Left lobe of liver (tissue), 2 donors: Measurements from ENCODE around the gene MTHFS. TPM values are rescaled to one million over a fixed set of nuclear protein-coding genes. Genes with fewer than 3 reads are reported as not detected.
"Not testable (repeated sequence)": the region's sequence is repeated elsewhere in the genome, so short reads cannot be mapped to it uniquely, and the experiment has no call there.

Source experiments
- ATAC-seq: fragments of 200-7000 bp; cut with Tn5 transposase; one replicate; pipeline ENCODE4 v1.9.1; 2020; ENCODE audit warnings: mild to moderate bottlenecking, moderate library complexity
- DNase-seq: peaks from one replicate; pipeline ENCODE4 v3.0.0-alpha.2; 2020; ENCODE audit warnings: low spot score
- total RNA-seq: library from RNA; stranded (reverse); gene quantifications from one replicate; pipeline ENCODE4 v1.2.1, GENCODE V29; 2021
- donor health status: DM: no; HTN: no; CAD: no; lungs with moderate emphysema.
- donor health status: DM: no; HTN: yes; CAD: no.

MTHFS gene
- total RNA-seq: 164 TPM

DNA sequence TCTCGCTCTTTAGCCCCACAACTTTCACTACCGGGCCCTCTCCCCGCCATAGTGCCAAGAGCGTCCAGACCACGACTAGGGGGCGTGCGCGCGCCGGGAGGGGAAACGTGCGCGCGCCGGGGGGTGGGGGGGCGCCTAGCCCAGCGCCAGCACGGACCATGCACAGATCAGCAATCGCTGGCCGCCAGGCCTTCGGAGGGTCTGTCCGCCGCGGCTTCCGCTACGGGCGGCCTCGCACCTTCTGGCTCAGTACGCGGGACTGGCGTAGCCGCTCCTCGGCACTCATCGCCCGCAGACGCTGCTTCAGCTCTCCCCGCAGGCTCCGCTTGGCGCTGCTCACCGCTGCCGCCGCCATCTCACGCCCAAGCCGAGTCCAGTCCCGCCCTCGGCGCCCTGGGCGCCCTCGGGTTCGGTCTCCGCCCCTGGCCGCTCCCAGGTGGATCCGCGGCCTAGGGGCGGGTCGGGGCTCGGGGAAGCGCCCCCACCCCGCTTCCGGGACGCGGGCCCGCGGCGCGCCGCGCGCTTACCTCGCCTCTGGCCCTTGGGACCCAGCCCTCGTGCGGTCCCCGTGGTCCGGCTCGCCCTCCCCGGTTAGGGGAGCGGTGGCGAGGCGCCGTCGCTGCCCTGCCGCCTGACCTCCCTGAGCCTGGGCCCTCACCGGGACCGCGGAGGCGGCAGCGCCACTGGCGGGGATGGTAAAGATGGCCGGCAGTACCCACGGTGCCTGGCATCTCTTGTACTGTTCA, at the start of gene MTHFS:
MTHFS (minus strand) TSS at position 381 of the 746 bp plus-strand sequence; CDS start at position 355, 26 bp downstream.
- DNase-seq (peak; percentile 91), ATAC-seq (peak; percentile 86)

DNA sequence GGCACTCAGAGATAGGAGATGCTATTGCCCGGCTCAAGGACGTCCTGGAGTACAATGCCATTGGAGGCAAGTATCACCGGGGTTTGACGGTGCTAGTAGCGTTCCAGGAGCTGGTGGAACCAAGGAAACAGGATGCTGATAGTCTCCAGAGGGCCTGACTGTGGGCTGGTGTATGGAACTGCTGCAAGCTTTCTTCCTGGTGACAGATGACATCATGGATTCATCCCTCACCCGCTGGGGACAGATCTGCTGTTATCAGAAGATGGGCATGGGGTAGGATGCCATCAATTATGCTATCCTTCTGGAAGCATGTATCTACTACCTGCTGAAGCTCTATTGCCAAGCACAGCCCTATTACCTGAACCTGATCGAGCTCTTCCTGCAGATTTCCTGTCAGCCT, 47.8 kb upstream of the MTHFS start:
- ATAC-seq (no peak), DNase-seq (no peak)

DNA sequence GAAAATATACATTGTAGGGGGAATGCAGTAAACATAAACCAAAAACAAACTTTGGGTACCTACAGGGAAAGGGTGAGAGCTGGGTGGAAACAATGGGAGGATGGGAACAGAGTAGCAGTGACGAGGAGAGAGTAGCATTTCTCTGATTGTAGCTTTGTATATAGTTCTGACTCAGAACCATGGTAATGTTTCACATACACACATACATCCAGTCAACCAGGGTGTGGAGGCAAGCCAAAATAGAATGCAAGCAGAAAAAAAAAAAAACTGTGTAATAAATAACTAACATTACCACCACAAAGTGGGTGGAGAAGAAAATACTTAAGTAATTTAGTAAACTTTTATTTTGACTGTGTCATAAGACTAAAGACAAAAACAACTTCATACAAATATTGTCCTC, 47.0 kb upstream of the MTHFS start:
- no peak for ATAC-seq
- DNase-seq: no peak

DNA sequence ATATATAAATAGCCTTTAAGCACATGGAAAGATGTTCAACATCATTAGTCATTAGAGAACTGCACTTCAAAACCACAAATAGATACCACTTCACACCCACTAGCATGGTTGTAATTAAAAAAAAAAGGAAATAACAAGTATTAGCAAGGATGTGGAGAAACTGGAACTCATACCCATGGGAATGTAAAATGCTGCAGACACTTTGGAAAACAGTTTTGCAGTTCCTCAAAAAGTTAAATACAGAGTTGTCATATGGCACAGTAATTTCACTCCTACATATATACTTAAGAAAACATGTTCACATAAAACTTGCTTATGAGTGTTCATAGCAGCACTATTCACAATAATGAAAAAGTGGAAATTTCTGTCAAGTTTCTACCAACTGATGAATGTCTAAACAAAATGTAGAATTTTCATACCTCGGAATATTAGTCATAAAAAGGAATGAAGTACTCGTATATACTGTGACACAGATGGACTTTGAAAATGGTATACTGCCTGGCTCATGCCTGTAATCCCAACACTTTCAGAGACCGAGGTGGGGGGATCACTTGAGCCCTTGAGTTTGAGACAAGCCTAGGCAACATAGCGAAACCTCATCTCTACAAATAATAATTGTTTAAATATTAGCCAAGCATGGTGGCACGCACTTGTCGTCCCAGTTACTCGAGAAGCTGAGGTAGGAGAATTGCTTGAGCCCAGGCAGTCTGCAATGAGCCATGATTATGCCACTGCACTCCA, 46.1 kb upstream of the MTHFS start:
- DNase-seq (no peak), ATAC-seq (no peak)

DNA sequence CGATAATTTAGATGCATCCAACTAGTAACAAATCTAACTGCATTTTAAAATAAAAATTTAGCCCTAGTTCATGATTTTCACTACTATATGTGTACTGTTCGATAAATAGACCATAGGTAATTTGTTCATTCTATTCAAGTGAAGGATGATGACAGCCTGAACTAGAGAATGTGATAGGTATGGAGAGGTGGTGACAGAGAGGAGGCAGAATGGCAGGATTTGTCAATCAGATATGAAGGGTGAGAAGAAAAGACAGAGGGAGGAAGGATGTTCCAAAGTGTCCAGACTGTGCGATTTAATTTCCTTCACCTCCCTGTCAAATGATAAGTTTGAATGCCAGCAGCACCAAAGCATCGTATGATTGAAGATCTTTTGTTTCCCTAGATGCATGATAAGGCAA, 42.6 kb upstream of the MTHFS start:
- DNase-seq (no peak), ATAC-seq (no peak)

DNA sequence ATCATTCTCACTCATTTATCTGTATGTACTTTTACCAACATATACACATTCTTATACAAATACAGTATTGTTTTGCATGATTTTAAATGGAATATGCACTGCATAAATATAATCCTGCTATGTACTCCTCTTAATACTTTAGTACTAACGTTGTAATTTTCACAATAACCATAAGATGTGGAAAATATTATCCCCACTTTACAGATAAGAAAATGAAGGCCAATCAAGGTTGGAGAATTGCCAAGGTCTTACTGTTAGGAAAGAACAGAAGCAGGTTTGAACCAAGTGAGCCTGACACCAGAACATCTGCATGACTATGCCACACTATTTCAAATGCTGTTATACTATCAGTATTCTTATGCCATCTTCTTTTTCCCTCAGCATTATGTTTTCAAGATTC, 41.3 kb upstream of the MTHFS start:
- ATAC-seq (no peak), DNase-seq (no peak)

DNA sequence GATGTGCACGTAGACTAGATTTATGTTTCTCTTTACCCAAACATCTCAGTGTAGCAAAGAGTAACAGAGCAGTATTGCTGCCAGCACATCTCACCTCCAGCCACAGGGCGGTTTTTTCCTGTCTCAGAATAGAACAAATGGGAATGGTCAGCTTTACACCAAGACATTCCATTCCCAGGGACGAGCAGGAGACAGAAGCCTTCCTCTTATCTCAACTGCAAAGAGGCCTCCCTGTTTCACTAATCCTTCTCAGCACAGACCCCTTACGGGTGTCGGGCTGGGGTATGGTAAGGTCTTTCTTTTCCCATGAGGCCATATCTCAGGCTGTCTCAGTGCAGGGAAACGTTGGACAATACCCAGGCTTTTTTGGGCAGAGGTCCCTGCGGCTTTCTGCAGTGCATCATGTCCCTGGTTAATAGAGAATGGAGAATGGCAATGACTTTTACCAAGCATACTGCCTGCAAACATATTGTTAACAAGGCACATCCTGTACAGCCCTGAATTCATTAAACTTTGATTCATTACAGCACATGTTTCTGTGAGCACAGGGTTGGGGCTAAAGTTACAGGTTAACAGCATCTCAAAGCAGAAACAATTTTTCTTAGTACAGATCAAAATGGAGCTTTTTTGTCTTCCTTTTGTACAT, 38.9 kb upstream of the MTHFS start:
- not testable (repeated sequence) for DNase-seq, ATAC-seq

DNA sequence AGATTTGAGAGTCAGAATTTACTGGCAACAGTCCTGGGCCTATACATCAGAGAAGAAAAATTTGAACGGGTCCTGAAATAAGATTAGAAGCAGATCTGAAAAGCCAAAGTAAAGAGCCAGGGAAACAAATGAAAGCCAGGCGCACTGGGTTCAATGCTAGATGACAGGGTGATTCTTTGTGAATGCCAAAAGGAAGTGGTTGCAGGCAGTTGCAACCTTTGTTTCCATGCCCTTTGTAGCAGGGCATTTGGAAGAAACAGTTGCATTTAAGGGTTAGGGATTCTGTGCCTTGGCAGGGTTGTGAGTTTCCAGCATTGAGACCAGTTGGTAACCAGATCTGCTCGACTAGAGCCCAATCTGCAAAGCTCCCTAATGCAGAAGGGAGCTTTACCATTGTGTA, 36.4 kb upstream of the MTHFS start:
- ATAC-seq: peak; percentile 45
- DNase-seq: no peak

DNA sequence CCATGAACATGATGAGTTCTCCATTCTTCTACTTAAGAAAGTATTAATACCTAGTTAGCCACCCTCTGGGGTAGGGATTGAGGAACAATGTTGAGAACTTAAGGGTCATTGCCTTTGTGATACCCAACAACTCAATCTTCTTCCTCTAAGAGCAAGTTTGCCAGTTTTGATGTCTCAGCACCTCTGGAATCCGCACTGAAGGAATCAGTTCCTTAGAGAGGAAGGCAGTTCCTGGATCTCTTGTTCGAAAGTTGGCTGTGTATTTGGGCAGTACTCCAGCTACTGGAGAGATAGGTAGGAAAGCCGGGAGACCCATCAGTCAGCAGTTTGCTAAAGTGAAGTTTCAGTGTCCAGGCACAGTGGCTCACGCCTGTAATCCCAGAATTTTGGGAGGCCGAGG, 35.6 kb upstream of the MTHFS start:
- DNase-seq (no peak), ATAC-seq (peak; percentile 64)

DNA sequence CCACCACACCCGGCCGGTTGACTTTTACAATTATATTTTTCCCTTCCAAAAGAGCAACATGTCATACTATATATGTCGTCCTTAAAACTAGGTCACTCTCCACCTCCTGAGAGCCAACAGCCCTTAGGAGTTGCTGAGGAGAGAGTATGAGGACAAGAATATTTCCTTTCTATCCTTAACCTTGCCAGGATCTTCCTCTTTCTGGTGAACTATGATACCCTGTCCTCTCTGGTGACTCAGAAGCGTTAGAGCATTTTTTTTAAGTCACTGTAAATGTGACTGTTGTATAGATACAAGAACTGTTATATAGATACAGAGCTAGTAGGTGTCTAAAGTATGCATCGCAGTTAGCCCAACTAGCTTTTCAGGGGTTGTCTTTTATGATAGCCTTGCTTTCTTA, 33.7 kb upstream of the MTHFS start:
- ATAC-seq (no peak), DNase-seq (no peak)

DNA sequence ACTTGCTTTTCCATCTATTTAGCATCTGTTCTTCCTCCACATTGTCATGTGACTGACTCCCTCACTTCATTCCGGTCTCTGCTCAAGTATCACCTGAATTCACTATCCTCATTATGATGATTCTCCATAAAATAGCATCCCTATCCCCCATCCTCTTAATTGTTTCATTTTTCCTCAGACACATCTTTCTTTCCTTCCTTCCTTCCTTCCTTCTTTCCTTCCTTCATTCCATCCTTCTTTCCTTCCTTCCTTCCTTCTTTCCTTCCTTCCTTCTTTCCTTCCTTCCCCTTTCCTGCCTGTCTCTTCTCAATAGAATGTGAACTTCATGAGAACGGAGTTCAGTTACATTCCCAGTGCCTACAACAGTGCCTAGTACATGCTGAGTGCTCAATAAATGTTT, 32.6 kb upstream of the MTHFS start:
- ATAC-seq: no peak
- no peak for DNase-seq

DNA sequence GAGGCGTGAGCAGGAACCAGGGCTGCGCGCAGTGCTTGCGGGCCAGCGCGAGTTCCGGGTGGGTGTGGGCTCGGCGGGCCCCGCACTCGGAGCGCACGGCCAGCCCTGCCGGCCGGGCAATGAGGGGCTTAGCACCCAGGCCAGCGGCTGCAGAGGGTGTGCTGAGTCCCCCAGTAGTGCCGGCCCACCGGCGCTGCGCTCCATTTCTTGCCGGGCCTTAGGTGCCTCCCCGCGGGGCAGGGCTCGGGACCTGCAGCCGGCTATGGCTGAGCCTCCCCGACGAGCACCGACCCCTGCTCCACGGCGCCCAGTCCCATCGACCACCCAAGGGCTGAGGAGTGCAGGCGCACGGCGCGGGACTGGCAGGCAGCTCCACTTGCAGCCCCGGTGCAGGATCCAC, 29.3 kb upstream of the MTHFS start:
- not testable (repeated sequence) for ATAC-seq, DNase-seq

DNA sequence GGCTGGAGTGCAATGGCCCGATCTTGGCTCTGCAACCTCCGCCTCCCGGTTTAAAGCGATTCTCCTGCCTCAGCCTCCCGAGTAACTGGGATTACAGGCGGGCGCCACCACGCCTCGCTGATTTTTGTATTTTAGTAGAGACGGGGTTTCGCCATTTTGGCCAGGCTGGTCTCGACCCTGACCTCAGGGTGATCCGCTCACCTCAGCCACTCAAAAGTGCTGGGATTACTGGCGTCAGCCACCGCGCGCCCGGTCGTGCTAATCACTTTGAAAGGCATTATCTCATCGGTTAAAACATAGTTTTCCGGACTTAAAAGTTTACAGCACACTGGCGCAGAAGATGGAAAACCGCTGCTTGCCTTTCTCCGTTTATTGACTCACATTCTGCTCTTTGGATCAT, 27.6 kb upstream of the MTHFS start:
- no peak for ATAC-seq
- DNase-seq: no peak

DNA sequence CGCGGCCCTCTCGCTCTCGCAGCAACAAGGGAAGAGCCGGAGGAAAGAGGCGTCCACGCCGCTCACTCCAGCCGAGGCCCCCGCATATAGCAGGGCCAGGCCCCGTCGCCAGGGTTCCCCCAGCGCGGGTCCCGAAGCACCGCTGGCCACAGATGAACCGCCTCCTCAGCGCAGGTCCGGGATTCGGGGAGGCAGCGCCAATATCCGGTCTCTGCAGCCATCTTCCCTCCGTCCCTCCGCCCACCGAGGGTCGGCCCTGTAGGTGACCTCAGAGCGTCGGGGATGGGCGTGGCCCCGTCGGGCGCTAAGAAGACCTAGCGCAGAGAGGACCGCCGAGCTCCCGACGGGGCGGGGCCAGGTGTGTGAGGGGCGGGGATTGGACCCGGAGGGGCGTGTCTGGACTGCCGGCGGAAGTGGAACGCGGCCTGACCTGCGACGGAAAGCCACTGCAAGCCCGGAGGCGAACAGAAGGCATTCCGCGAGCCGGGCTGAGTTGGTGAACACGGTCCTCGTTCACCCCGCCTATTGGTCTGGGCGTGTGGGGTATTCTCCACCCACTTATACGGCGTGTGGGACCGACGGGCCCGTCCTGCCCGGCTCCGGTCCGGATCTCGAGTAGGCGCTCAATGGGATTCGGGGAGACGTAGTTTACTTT, 26.8 kb upstream of the MTHFS start:
- peak; percentile 96 for ATAC-seq
- peak; percentile 99 for DNase-seq

DNA sequence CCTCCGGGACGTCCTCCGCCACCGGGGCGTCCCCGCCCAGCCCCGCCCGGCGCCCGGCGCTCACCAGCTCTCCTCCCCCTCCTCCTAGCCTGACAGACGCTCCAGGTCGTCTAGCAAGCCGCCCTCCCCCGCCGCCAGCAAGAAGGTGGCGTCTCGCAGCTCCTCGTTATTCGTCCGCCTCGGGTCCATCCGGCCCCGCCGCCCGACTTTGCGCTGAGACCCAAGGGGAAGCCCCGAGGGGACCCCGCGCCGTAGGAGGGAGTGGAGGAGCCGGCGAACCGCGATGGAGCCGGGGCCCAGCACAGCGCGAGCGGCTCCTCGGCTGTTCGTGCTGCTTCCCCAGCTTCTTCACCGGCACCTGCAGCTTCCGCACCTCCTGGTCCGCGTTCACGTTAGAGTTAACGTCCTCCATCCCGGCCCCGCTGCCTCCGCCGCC, 26.3 kb upstream of the MTHFS start:
- ATAC-seq: peak; percentile 82
- DNase-seq: peak; percentile 84

DNA sequence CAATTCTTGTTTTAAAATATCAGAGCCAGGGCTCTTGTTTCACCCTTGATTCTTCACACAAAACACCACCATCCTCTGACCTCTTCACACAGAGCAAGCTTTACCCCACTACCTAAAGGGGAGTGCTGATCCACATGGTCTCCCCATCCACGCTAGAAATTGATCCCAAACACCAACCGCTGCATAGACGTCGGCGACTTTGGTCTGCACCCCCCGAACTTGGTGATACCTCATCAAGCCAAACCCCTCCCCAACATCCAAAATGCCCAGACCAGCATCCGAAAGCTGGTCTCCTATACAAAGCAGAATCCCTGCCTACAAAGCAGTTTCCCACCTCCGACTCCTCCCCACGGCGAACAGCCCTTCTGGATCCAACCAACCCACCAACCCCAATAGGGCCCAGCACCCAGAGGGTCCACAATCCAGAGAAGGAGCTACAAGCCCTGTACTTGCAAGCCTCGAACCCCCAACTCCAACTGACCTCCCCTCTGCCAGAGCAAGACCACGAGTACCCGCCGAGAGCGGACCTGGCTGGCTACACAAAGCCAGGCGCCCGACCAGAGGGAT, 25.8 kb upstream of the MTHFS start:
- DNase-seq (no peak), ATAC-seq (peak; percentile 1)

DNA sequence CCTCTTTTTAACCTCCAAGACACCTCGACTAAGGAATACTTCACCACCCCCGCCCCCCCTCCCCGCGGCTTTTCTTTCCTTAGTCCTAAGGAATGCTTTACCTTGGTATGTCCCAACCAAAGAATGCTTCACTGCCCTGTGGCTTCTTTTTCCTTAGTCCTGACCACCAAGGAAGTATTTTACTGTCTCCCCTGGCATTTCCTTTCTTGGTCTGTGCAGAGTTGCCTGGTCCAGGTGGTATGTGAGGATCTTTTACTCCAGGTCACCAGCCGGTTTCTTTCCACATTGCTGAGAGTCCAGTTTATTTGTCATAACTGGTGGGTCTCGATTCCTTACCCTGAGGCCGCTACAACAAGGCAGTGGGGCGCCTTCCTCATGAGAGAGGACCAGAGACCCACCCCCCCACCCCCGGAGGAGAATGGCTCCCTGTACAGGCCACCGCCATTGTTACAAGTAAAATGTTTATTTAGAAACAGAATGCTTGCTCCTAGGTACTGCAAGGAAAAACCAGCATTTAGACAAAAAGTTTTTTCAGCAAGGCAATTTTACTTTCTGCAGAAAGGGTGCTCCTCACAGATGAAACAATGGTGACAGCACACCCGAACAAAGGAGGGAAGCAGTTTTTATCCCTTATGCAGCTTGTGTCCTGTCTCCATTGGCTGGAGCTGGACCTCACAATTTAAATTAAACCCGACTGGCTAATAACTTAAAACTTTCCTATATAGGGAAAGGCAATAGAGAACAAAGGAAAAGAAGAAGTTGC, 23.1 kb upstream of the MTHFS start:
- no peak for ATAC-seq
- DNase-seq: no peak

DNA sequence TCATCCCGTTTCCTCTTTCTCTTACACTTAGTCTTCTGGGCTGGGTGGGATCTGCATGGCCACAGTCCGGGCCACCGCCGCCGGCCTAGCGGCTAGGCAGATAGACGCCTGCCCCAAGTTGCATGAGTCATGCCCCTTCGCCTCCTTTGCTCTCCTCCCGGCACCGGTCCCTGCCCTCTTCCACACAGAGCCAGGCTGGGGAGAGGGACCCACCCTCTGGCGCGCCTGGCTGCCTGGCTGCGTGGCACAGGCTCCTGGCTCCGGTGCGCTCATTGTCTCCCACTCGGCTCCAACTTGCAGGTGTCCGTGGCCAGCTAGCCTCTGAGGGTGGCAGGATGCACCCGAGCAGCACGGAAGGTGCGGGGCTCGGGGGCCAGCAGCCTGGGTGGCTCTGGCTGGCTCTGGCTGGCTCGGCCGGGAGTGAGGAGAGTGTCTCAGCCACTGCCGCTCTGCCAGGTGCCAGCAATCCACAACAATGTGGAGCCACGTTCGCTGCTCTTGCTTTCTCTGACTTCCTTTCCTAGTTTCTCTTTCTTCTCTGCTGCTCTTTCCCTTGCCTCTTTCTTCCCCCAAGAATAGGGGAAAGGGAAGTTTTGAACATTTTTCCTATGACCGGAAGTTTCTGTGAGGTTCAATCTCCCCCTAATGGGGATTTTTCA, 22.4 kb upstream of the MTHFS start:
- no peak for ATAC-seq
- no peak for DNase-seq

DNA sequence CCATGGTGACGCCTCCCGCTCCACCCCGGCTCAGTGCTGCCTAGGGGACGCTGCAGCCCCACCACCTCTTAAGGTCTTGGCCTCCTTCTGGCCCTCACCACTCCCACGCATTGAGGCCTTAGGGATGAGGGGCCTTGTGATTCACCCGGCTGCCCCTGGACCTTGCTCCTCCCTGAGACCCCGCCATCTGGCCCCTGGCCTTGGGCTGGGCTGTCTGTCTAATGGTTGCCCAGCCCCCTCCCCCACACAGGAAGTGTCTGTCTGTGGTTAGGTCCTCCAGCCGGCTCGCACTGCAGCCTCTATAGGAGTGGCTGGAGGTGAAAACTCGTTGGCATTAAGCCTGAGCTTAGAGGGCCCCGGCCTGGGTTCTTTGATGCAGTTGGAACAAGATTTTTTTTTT, 21.5 kb upstream of the MTHFS start:
- ATAC-seq (no peak), DNase-seq (no peak)
